B cell (primary cell): ENCODE data around the gene TUBG1. TPM values are rescaled to one million over a fixed set of nuclear protein-coding genes. Genes with fewer than 3 reads are reported as not detected.
"Not testable (repeated sequence)": the region's sequence is repeated elsewhere in the genome, so short reads cannot be mapped to it uniquely, and the experiment has no call there.

ENCODE experiments used
- ATAC-seq: fragments of 200-7000 bp; cut with Tn5 transposase; one replicate; pipeline ENCODE4 v1.10.0; 2021; ENCODE audit warnings: low read depth, mild to moderate bottlenecking, moderate number of reproducible peaks, moderate library complexity
- CTCF ChIA-PET: fragments of 350-600 bp; sonication (Branson Sonifier 250); formaldehyde crosslinking; loops from one replicate; lab custom pipeline; 2021; ENCODE audit warnings: antibody characterized with exemption, inconsistent platforms; lab: Charles Lee
- POLR2A ChIA-PET: fragments of 350-600 bp; sonication (Branson Sonifier 250); formaldehyde crosslinking; loops from one replicate; lab custom pipeline; 2021; ENCODE audit warnings: antibody characterized with exemption; lab: Charles Lee
- DNase-seq: peaks from one replicate; pipeline ENCODE4 v3.0.0; 2013
- H2AFZ ChIP-seq: 2 replicates; pipeline ENCODE4 v1.6.1; 2012; ENCODE audit warnings: mild to moderate bottlenecking, low read depth, low read length; ENCODE audit not compliant: insufficient read depth, poor library complexity, severe bottlenecking
- H3K27ac ChIP-seq, 2 donors: 1 replicate in 1 of 2; 2 replicates in 1 of 2; pipeline ENCODE4 v1.5.1; 2012 to 2013; ENCODE audit warnings: low read length in 2 of 2, mild to moderate bottlenecking in 2 of 2, moderate library complexity in 1 of 2
- H3K27me3 ChIP-seq, 4 experiments: fragments of 200-600 bp in 1 of 4; sonication (generic) in 1 of 4; replicated peaks in 1 of 4; 1 replicate in 2 of 4; 2 replicates in 2 of 4; pipeline versions ENCODE4 v1.6.1 to v1.7.0; 2013 to 2016; ENCODE audit warnings: low read length in 3 of 4, mild to moderate bottlenecking in 2 of 4, mixed read lengths in 1 of 4, moderate library complexity in 1 of 4; ENCODE audit not compliant: insufficient read depth in 4 of 4, control insufficient read depth in 3 of 4; ENCODE audit errors: control extremely low read depth in 1 of 4
- H3K36me3 ChIP-seq, 2 experiments: replicated peaks in 1 of 2; 1 replicate in 1 of 2; 2 replicates in 1 of 2; pipeline versions ENCODE4 v1.6.1 to v1.7.1; 2013; ENCODE audit warnings: low read length in 1 of 2; ENCODE audit not compliant: insufficient read depth in 2 of 2, control insufficient read depth in 1 of 2; ENCODE audit errors: control extremely low read depth in 1 of 2, extremely low read depth in 1 of 2
- H3K4me1 ChIP-seq, 2 donors: fragments of 200-600 bp in 1 of 2; sonication (generic) in 1 of 2; 1 replicate in 1 of 2; 2 replicates in 1 of 2; pipeline versions ENCODE4 v1.5.1 to v1.6.1; 2013 to 2017; ENCODE audit warnings: low read length in 2 of 2; ENCODE audit not compliant: control insufficient read depth in 2 of 2, insufficient read depth in 2 of 2
- H3K4me2 ChIP-seq: replicated peaks from 2 replicates; pipeline ENCODE3; 2012; ENCODE audit warnings: mild to moderate bottlenecking, low read depth, low read length; ENCODE audit not compliant: poor library complexity, severe bottlenecking
- H3K4me3 ChIP-seq, 5 experiments: fragments of 200-600 bp in 1 of 5; sonication (generic) in 1 of 5; 1 replicate in 3 of 5; 2 replicates in 2 of 5; pipeline versions ENCODE4 v1.5.1 to v1.7.0; 2011 to 2016; ENCODE audit warnings: low read length in 4 of 5, mild to moderate bottlenecking in 4 of 5, low read depth in 2 of 5, control low read depth in 1 of 5, moderate library complexity in 1 of 5; ENCODE audit not compliant: insufficient read depth in 1 of 5; ENCODE audit errors: control extremely low read depth in 1 of 5, extremely low read depth in 1 of 5
- H3K79me2 ChIP-seq: fragments of 200-600 bp; sonication (generic); one replicate; pipeline ENCODE4 v1.6.0; 2016; ENCODE audit warnings: low read length; ENCODE audit not compliant: control insufficient read depth, insufficient read depth
- H3K9ac ChIP-seq: fragments of 200-600 bp; sonication (generic); 2 replicates; pipeline ENCODE4 v1.6.1; 2017; ENCODE audit warnings: mild to moderate bottlenecking, low read length, moderate library complexity
- H3K9me3 ChIP-seq, 3 donors: one replicate each; pipeline versions ENCODE4 v1.6.1 to v1.7.1; 2013; ENCODE audit warnings: low read length in 2 of 3; ENCODE audit not compliant: control insufficient read depth in 2 of 3, insufficient read depth in 1 of 3; ENCODE audit errors: control extremely low read depth in 1 of 3
- H4K20me1 ChIP-seq: 2 replicates; pipeline ENCODE4 v1.6.0; 2012; ENCODE audit warnings: mild to moderate bottlenecking, low read length; ENCODE audit not compliant: insufficient read depth, control insufficient read depth, poor library complexity, severe bottlenecking
- H3K27ac Mint-ChIP-seq: one replicate; pipeline ENCODE4 v1.8.0; 2021; ENCODE audit warnings: mixed read lengths
- H3K27me3 Mint-ChIP-seq: one replicate; pipeline ENCODE4 v1.8.0; 2021; ENCODE audit warnings: mixed read lengths
- H3K4me1 Mint-ChIP-seq: one replicate; pipeline ENCODE4 v1.8.0; 2021; ENCODE audit warnings: mixed read lengths
- H3K4me3 Mint-ChIP-seq: one replicate; pipeline ENCODE4 v1.8.0; 2021; ENCODE audit warnings: mixed read lengths
- H3K9me3 Mint-ChIP-seq: one replicate; pipeline ENCODE4 v1.8.0; 2022; ENCODE audit warnings: mixed read lengths; ENCODE audit not compliant: insufficient read depth
- CTCF ChIP-seq: fragments of 200-600 bp; IDR thresholded peaks from one replicate; pipeline ENCODE4 v1.8.0; 2022; ENCODE audit warnings: antibody characterized with exemption, mild to moderate bottlenecking
- EZH2 ChIP-seq: IDR thresholded peaks from 2 replicates; pipeline ENCODE4 v1.6.1; 2012; ENCODE audit warnings: borderline replicate concordance, low read depth, mild to moderate bottlenecking, moderate library complexity, low read length; ENCODE audit not compliant: insufficient read depth, poor library complexity, severe bottlenecking
- WGBS: methylation state at CpG from one replicate; pipeline ENCODE4 v1.1.5; 2013; ENCODE audit warnings: missing lambda C conversion rate; ENCODE audit not compliant: insufficient coverage; 5-methylcytosine and 5-hydroxymethylcytosine counted together
- intact Hi-C: fragments of 100-400 bp; cut with micrococcal nuclease; formaldehyde crosslinking; loops from one replicate; pipeline ENCODE4 v1.10.0; 2022
- polyA plus RNA-seq: library from polyadenylated mRNA; depleted of rRNA; stranded (reverse); fragments of >200 nt; gene quantifications from 2 replicates; pipeline ENCODE4 v1.2.3, GENCODE V29; 2012
- total RNA-seq, 2 donors: library from RNA; stranded (reverse); fragments of 120-200 nt in 1 of 2; gene quantifications; 1 replicate in 1 of 2; 2 replicates in 1 of 2; pipeline versions ENCODE4 v1.2.3 to v1.2.4, GENCODE V29; 2013 to 2022

Gene TUBG1
- total and polyA plus RNA-seq, 2 donors (not counting 1 experiment from before 2014, with no cell fraction given), result 17.2 to 19.5 TPM

GRCh38 chr17:42659079-42659931 lies 49.8 kb downstream of the TUBG1 start, which contains the start of gene TUBG2:
TSS of gene TUBG2 (plus strand) at chr17:42659284. CDS start at chr17:42659504, 220 bp downstream.
- intact Hi-C loops, result loop anchor here (2.0 kb wide), 1 partner anchor 19 kb away; no protein-coding TSS in a partner anchor
- 4% methylated on average over 52 of the region's 59 CpGs for WGBS
- TF ChIP-seq CTCF (no peak), EZH2 (no peak)
- Histone ChIP-seq H3K27ac (peak within 1 kb of the TSS in 1 of 2 donors; percentile 41), H3K4me3 (peak within 1 kb of the TSS in 4 of 5 experiments; percentile 51 to 76 (median 72)), H3K27me3 (peaks cover 0 to 27% (median 7%) of the 10 kb centered on the region in 4 experiments), H3K36me3 (no peaks in the 10 kb centered on the region), H4K20me1 (no peaks in the 10 kb centered on the region), H3K4me1 (peaks cover 16 to 23% of the 10 kb centered on the region in 2 donors), H3K9ac (peak within 1 kb of the TSS; percentile 79), H3K4me2 (peak within 1 kb of the TSS; percentile 94), H3K79me2 (no peaks in the 10 kb centered on the region), H3K9me3 (no peaks in the 10 kb centered on the region), H2AFZ (peak within 1 kb of the TSS; percentile 95)
- peak; percentile 76 for DNase-seq
- H3K4me1 Mint-ChIP-seq, result peaks cover 31% of the 10 kb centered on the region
- POLR2A ChIA-PET, result interaction anchor here (0.6 to 1.0 kb wide), 3 partner anchors 11 to 307 kb away, joined by 3 to 7 read pairs (median 3); no protein-coding TSS in a partner anchor
- CTCF ChIA-PET, result interaction anchor here (0.6 to 4.9 kb wide), 4 partner anchors 11 to 81 kb away, joined by 4 to 18 read pairs (median 4); no protein-coding TSS in a partner anchor
- peaks cover 9% of the 10 kb centered on the region for H3K27me3 Mint-ChIP-seq
- peak within 1 kb of the TSS; percentile 93 for H3K4me3 Mint-ChIP-seq
- peak; percentile 83 for ATAC-seq
- H3K27ac Mint-ChIP-seq, result peak within 1 kb of the TSS; percentile 79
- H3K9me3 Mint-ChIP-seq, result no peaks in the 10 kb centered on the region

- H3K36me3 ChIP-seq, H3K27ac Mint-ChIP-seq, H3K9me3 Mint-ChIP-seq, ATAC-seq, H4K20me1 ChIP-seq, DNase-seq, H3K4me3 ChIP-seq, H3K79me2 ChIP-seq, H3K9me3 ChIP-seq, H3K27me3 Mint-ChIP-seq, H3K27ac ChIP-seq, H3K9ac ChIP-seq: not testable (repeated sequence)
- no CpG with 5 or more reads among the region's 14 CpGs for WGBS
- Mint-ChIP-seq H3K4me3 (peak overlapping the region; percentile 93), H3K4me1 (peaks cover 31% of the 10 kb centered on the region)
- intact Hi-C loops, result loop anchor here (2.0 kb wide), 1 partner anchor 19 kb away; no protein-coding TSS in a partner anchor
- Histone ChIP-seq H3K27me3 (peaks cover 0 to 21% (median 4%) of the 10 kb centered on the region in 4 experiments), H2AFZ (peak overlapping the region; percentile 95), H3K4me2 (peak overlapping the region; percentile 94), H3K4me1 (peaks cover 16 to 23% of the 10 kb centered on the region in 2 donors)
- ChIA-PET POLR2A (interaction anchor here (0.6 kb wide), 1 partner anchor 306 kb away, joined by 7 read pairs; no protein-coding TSS in a partner anchor), CTCF (interaction anchor here (0.6 to 4.9 kb wide), 3 partner anchors 12 to 74 kb away, joined by 4 to 18 read pairs (median 5); no protein-coding TSS in a partner anchor)
These were observed 50.4 kb downstream of the TUBG1 start for GRCh38 chr17:42659932-42660274.
